Fibroblast of lung (primary cell): ENCODE results near the gene PRDM8. TPM values are rescaled to one million over a fixed set of nuclear protein-coding genes. Genes with fewer than 3 reads are reported as not detected.

ENCODE experiments used
- DNase-seq, 2 donors: peaks; one replicate each; pipeline versions ENCODE4 v3.0.0 to v3.0.0-alpha.2; 2010; ENCODE audit warnings: low read depth in 2 of 2
- H2AFZ ChIP-seq: 2 replicates; pipeline ENCODE4 v1.5.1; 2012; ENCODE audit warnings: low read length, control low read depth, inconsistent platforms
- H3K27ac ChIP-seq: 2 replicates; pipeline ENCODE4 v1.5.1; 2011; ENCODE audit warnings: low read length, control low read depth; ENCODE audit not compliant: insufficient read depth
- H3K27me3 ChIP-seq: 2 replicates; pipeline ENCODE4 v1.5.1; 2011; ENCODE audit warnings: mild to moderate bottlenecking, low read length; ENCODE audit not compliant: control insufficient read depth, insufficient read depth
- H3K36me3 ChIP-seq: 2 replicates; pipeline ENCODE4 v1.5.1; 2011; ENCODE audit warnings: low read length; ENCODE audit not compliant: control insufficient read depth, insufficient read depth
- H3K4me1 ChIP-seq: 2 replicates; pipeline ENCODE4 v1.5.1; 2011; ENCODE audit warnings: low read length; ENCODE audit not compliant: control insufficient read depth, insufficient read depth; ENCODE audit errors: extremely low read depth
- H3K4me2 ChIP-seq: 2 replicates; pipeline ENCODE4 v1.5.1; 2011; ENCODE audit warnings: low read length, control low read depth; ENCODE audit not compliant: insufficient read depth; ENCODE audit errors: extremely low read depth
- H3K4me3 ChIP-seq, 4 experiments: fragments of 200-600 bp in 1 of 4; sonication (generic) in 1 of 4; replicated peaks in 1 of 4; 2 replicates each; pipeline ENCODE4 v1.5.1; 2011 to 2016; ENCODE audit warnings: low read length in 4 of 4, low read depth in 3 of 4, mild to moderate bottlenecking in 3 of 4, control low read depth in 2 of 4, inconsistent platforms in 1 of 4, mixed read lengths in 1 of 4; ENCODE audit not compliant: insufficient read depth in 1 of 4; ENCODE audit errors: control extremely low read depth in 1 of 4
- H3K79me2 ChIP-seq: 2 replicates; pipeline ENCODE4 v1.5.1; 2012; ENCODE audit warnings: mild to moderate bottlenecking, low read length, inconsistent platforms; ENCODE audit not compliant: control insufficient read depth, insufficient read depth
- H3K9ac ChIP-seq: 2 replicates; pipeline ENCODE4 v1.5.1; 2011; ENCODE audit warnings: mild to moderate bottlenecking, low read length, control low read depth; ENCODE audit not compliant: insufficient read depth
- H3K9me3 ChIP-seq: 2 replicates; pipeline ENCODE4 v1.5.1; 2012; ENCODE audit warnings: low read depth, low read length; ENCODE audit not compliant: control insufficient read depth, insufficient read depth
- H4K20me1 ChIP-seq: 2 replicates; pipeline ENCODE4 v1.5.1; 2011; ENCODE audit warnings: low read length; ENCODE audit not compliant: control insufficient read depth, insufficient read depth; ENCODE audit errors: extremely low read depth
- CTCF ChIP-seq, 2 donors: IDR thresholded peaks in 1 of 2; conservative IDR thresholded peaks in 1 of 2; 1 replicate in 1 of 2; 2 replicates in 1 of 2; pipeline ENCODE4 v1.5.1; 2011 to 2012; ENCODE audit warnings: low read length in 2 of 2, control low read depth in 1 of 2, inconsistent platforms in 1 of 2, low read depth in 1 of 2, mild to moderate bottlenecking in 1 of 2
- EZH2 ChIP-seq: IDR thresholded peaks from 2 replicates; pipeline ENCODE4 v1.5.1; 2012; ENCODE audit warnings: low read length, control low read depth, mild to moderate bottlenecking; ENCODE audit errors: missing control alignments
- polyA plus RNA-seq, 2 donors: library from polyadenylated mRNA; depleted of rRNA in 1 of 2; stranded (reverse) in 1 of 2; unstranded in 1 of 2; fragments of >200 nt; gene quantifications; 2 replicates each; pipeline ENCODE4 v1.2.1, GENCODE V29; 2011 to 2012; ENCODE audit warnings: missing spikeins in 1 of 2
- total RNA-seq: library from RNA; depleted of rRNA; stranded (reverse); fragments of >200 nt; gene quantifications from 2 replicates; pipeline ENCODE4 v1.2.1, GENCODE V29; 2014

Gene PRDM8
- total and polyA plus RNA-seq, 2 donors (not counting 1 experiment from before 2014, with no cell fraction given) = 3.3 to 8.8 TPM

GRCh38 chr4:80225595-80225994, 28.3 kb downstream of the PRDM8 start:
- peak in 1 of 2 donors; percentile 81 for DNase-seq
- no peak overlapping the region for H3K4me2 ChIP-seq
- H3K36me3 ChIP-seq = no peaks in the 10 kb centered on the region
- TF ChIP-seq EZH2 (no peak), CTCF (conservative IDR thresholded peaks at IDR 0.05 in 1 of 2, IDR thresholded peaks at IDR 0.05 in 1 of 2; ENCODE audit: low read depth in 1 of 2, low read length in 2 of 2) (no peak)
- peaks cover 3% of the 10 kb centered on the region for H3K4me1 ChIP-seq
- peak overlapping the region; percentile 26 for H2AFZ ChIP-seq
- no peak overlapping the region for H3K27ac ChIP-seq
- no peaks in the 10 kb centered on the region for H3K27me3 ChIP-seq
- no peaks in the 10 kb centered on the region for H3K79me2 ChIP-seq
- H4K20me1 ChIP-seq = no peaks in the 10 kb centered on the region
- no peak overlapping the region for H3K9ac ChIP-seq
- H3K9me3 ChIP-seq = no peaks in the 10 kb centered on the region
- H3K4me3 ChIP-seq = no peak overlapping the region

GRCh38 chr4:80226094-80226493, 28.8 kb downstream of the PRDM8 start:
- Histone ChIP-seq H3K4me3 (no peak overlapping the region), H2AFZ (no peak overlapping the region)

GRCh38 chr4:80228460-80228859, 31.2 kb downstream of the PRDM8 start:
- H3K9me3 ChIP-seq = no peaks in the 10 kb centered on the region
- TF ChIP-seq CTCF (conservative IDR thresholded peaks at IDR 0.05 in 1 of 2, IDR thresholded peaks at IDR 0.05 in 1 of 2; ENCODE audit: low read depth in 1 of 2, low read length in 2 of 2) = no peak
- no peak for TF ChIP-seq EZH2
- no peaks in the 10 kb centered on the region for H3K27me3 ChIP-seq
- H3K4me3 ChIP-seq = no peak overlapping the region
- H2AFZ ChIP-seq = no peak overlapping the region
- H3K27ac ChIP-seq = no peak overlapping the region
- DNase-seq = no peak
- H3K4me1 ChIP-seq = peaks cover 3% of the 10 kb centered on the region
- H3K79me2 ChIP-seq = no peaks in the 10 kb centered on the region
- no peaks in the 10 kb centered on the region for H4K20me1 ChIP-seq
- no peak overlapping the region for H3K4me2 ChIP-seq
- H3K9ac ChIP-seq = no peak overlapping the region
- no peaks in the 10 kb centered on the region for H3K36me3 ChIP-seq

More at GRCh38 chr4:80226094-80226493, 28.8 kb downstream of the PRDM8 start:
- Histone ChIP-seq H3K79me2 (no peaks in the 10 kb centered on the region), H3K4me2 (no peak overlapping the region), H3K36me3 (no peaks in the 10 kb centered on the region), H4K20me1 (no peaks in the 10 kb centered on the region), H3K27me3 (no peaks in the 10 kb centered on the region), H3K9ac (no peak overlapping the region), H3K27ac (no peak overlapping the region), H3K4me1 (peaks cover 3% of the 10 kb centered on the region), H3K9me3 (no peaks in the 10 kb centered on the region)
- TF ChIP-seq CTCF (conservative IDR thresholded peaks at IDR 0.05 in 1 of 2, IDR thresholded peaks at IDR 0.05 in 1 of 2; ENCODE audit: low read depth in 1 of 2, low read length in 2 of 2) (no peak), EZH2 (no peak)
- DNase-seq = peak; percentile 39 to 44
